MM.1S (cell line): ENCODE data around the gene HYKK.
"Not testable (repeated sequence)": the region's sequence is repeated elsewhere in the genome, so short reads cannot be mapped to it uniquely, and the experiment has no call there.

Source experiments
- CTCF ChIP-seq: fragments of 300-600 bp; sonication (generic); IDR thresholded peaks from 2 replicates; pipeline ENCODE4 v1.5.1; 2016; ENCODE audit warnings: antibody characterized with exemption, low read length, mixed read lengths
- EZH2 ChIP-seq: fragments of 300-600 bp; sonication (generic); optimal IDR thresholded peaks from 2 replicates; pipeline ENCODE3; 2017; ENCODE audit warnings: low read depth, mild to moderate bottlenecking, antibody characterized with exemption, low read length, mixed read lengths

- not testable (repeated sequence) for TF ChIP-seq CTCF, EZH2
Measured at GRCh38 chr15:78520035-78520434, 12.7 kb downstream of the HYKK start.
